ENCODE measurements around the gene CFAP299. TPM values are rescaled to one million over a fixed set of nuclear protein-coding genes. Genes with fewer than 3 reads are reported as not detected.

Gene CFAP299
- total RNA-seq, 1 donor from 2014 or later = not detected

GRCh38 chr4:80419946-80420345, 84.4 kb downstream of the CFAP299 start:
- Mint-ChIP-seq H3K4me1 (ENCODE audit: low read depth, unreplicated experiment) (no peaks in the 10 kb centered on the region), H3K4me3 (ENCODE audit: unreplicated experiment) (no peak overlapping the region), H3K27ac (ENCODE audit: unreplicated experiment) (no peak overlapping the region), H3K9me3 (ENCODE audit: unreplicated experiment) (peaks cover 2% of the 10 kb centered on the region), H3K36me3 (ENCODE audit: low read depth, unreplicated experiment) (no peaks in the 10 kb centered on the region), H3K27me3 (ENCODE audit: low read depth, unreplicated experiment) (no peaks in the 10 kb centered on the region)
- no peaks in the 10 kb centered on the region for H3K27me3 ChIP-seq (ENCODE audit: insufficient read depth, low read length)
- TF ChIP-seq EZH2 (IDR thresholded peaks at IDR 0.05; ENCODE audit: insufficient read depth, low read length) (no peak), CTCF (IDR thresholded peaks at IDR 0.05; ENCODE audit: insufficient read depth, low read depth, low read length) (no peak)
- H2AFZ ChIP-seq (ENCODE audit: low read depth, low read length) = no peak overlapping the region
- H3K4me1 ChIP-seq (ENCODE audit: insufficient read depth, low read length) = no peaks in the 10 kb centered on the region
- H3K79me2 ChIP-seq (ENCODE audit: insufficient read depth, low read length) = no peaks in the 10 kb centered on the region
- no peaks in the 10 kb centered on the region for H4K20me1 ChIP-seq (ENCODE audit: insufficient read depth, low read length)
- no peak overlapping the region for H3K9ac ChIP-seq (ENCODE audit: low read length)
- no peak overlapping the region for H3K4me2 ChIP-seq (ENCODE audit: low read length)
- H3K36me3 ChIP-seq (ENCODE audit: insufficient read depth, low read length) = no peaks in the 10 kb centered on the region
- no peak overlapping the region for H3K27ac ChIP-seq (ENCODE audit: low read depth, low read length)
- DNase-seq (ENCODE audit: low read depth) (no peak), FAIRE-seq (no peak)
- no peaks in the 10 kb centered on the region for H3K9me3 ChIP-seq (ENCODE audit: insufficient read depth, low read depth, low read length)
- H3K4me3 ChIP-seq (ENCODE audit: insufficient read depth, low read depth, low read length) = no peak overlapping the region

- Histone ChIP-seq H3K27me3 (ENCODE audit: insufficient read depth, low read length) (no peaks in the 10 kb centered on the region), H2AFZ (ENCODE audit: low read depth, low read length) (no peak overlapping the region), H4K20me1 (ENCODE audit: insufficient read depth, low read length) (no peaks in the 10 kb centered on the region), H3K4me2 (ENCODE audit: low read length) (no peak overlapping the region), H3K4me3 (ENCODE audit: insufficient read depth, low read depth, low read length) (no peak overlapping the region), H3K27ac (ENCODE audit: low read depth, low read length) (no peak overlapping the region), H3K36me3 (ENCODE audit: insufficient read depth, low read length) (no peaks in the 10 kb centered on the region), H3K9ac (ENCODE audit: low read length) (no peak overlapping the region), H3K4me1 (ENCODE audit: insufficient read depth, low read length) (no peaks in the 10 kb centered on the region), H3K79me2 (ENCODE audit: insufficient read depth, low read length) (no peaks in the 10 kb centered on the region), H3K9me3 (ENCODE audit: insufficient read depth, low read depth, low read length) (no peaks in the 10 kb centered on the region)
- H3K9me3 Mint-ChIP-seq (ENCODE audit: unreplicated experiment) = peaks cover 2% of the 10 kb centered on the region
- no peaks in the 10 kb centered on the region for H3K4me1 Mint-ChIP-seq (ENCODE audit: low read depth, unreplicated experiment)
- FAIRE-seq (no peak), DNase-seq (ENCODE audit: low read depth) (no peak)
- no peak overlapping the region for H3K27ac Mint-ChIP-seq (ENCODE audit: unreplicated experiment)
- no peak for TF ChIP-seq EZH2 (IDR thresholded peaks at IDR 0.05; ENCODE audit: insufficient read depth, low read length)
- no peak for TF ChIP-seq CTCF (IDR thresholded peaks at IDR 0.05; ENCODE audit: insufficient read depth, low read depth, low read length)
- H3K27me3 Mint-ChIP-seq (ENCODE audit: low read depth, unreplicated experiment) = no peaks in the 10 kb centered on the region
- no peaks in the 10 kb centered on the region for H3K36me3 Mint-ChIP-seq (ENCODE audit: low read depth, unreplicated experiment)
- no peak overlapping the region for H3K4me3 Mint-ChIP-seq (ENCODE audit: unreplicated experiment)
Observed at GRCh38 chr4:80420638-80421037, 85.1 kb downstream of the CFAP299 start.

GRCh38 chr4:80422727-80423404, 87.3 kb downstream of the CFAP299 start:
- no peak overlapping the region for H3K4me3 Mint-ChIP-seq (ENCODE audit: unreplicated experiment)
- H3K36me3 Mint-ChIP-seq (ENCODE audit: low read depth, unreplicated experiment) = no peaks in the 10 kb centered on the region
- no peaks in the 10 kb centered on the region for H3K4me1 Mint-ChIP-seq (ENCODE audit: low read depth, unreplicated experiment)
- Histone ChIP-seq H3K36me3 (ENCODE audit: insufficient read depth, low read length) (no peaks in the 10 kb centered on the region), H3K4me3 (ENCODE audit: insufficient read depth, low read depth, low read length) (no peak overlapping the region), H3K9ac (ENCODE audit: low read length) (no peak overlapping the region), H3K27ac (ENCODE audit: low read depth, low read length) (no peak overlapping the region), H3K9me3 (ENCODE audit: insufficient read depth, low read depth, low read length) (no peaks in the 10 kb centered on the region), H4K20me1 (ENCODE audit: insufficient read depth, low read length) (no peaks in the 10 kb centered on the region), H3K27me3 (ENCODE audit: insufficient read depth, low read length) (no peaks in the 10 kb centered on the region), H3K4me2 (ENCODE audit: low read length) (no peak overlapping the region), H3K4me1 (ENCODE audit: insufficient read depth, low read length) (no peaks in the 10 kb centered on the region), H3K79me2 (ENCODE audit: insufficient read depth, low read length) (no peaks in the 10 kb centered on the region), H2AFZ (ENCODE audit: low read depth, low read length) (no peak overlapping the region)
- no peak for TF ChIP-seq EZH2 (IDR thresholded peaks at IDR 0.05; ENCODE audit: insufficient read depth, low read length)
- no peak for TF ChIP-seq CTCF (IDR thresholded peaks at IDR 0.05; ENCODE audit: insufficient read depth, low read depth, low read length)
- H3K27ac Mint-ChIP-seq (ENCODE audit: unreplicated experiment) = no peak overlapping the region
- FAIRE-seq (no peak), DNase-seq (ENCODE audit: low read depth) (no peak)
- H3K27me3 Mint-ChIP-seq (ENCODE audit: low read depth, unreplicated experiment) = no peaks in the 10 kb centered on the region
- peaks cover 2% of the 10 kb centered on the region for H3K9me3 Mint-ChIP-seq (ENCODE audit: unreplicated experiment)
